ENCODE results near the gene ARL5C. TPM values are rescaled to one million over a fixed set of nuclear protein-coding genes. Genes with fewer than 3 reads are reported as not detected.

Gene ARL5C
- polyA plus RNA-seq, 1 donor from 2014 or later = not detected

- Histone ChIP-seq H3K27me3 (ENCODE audit: insufficient read depth, low read depth, low read length) (peaks cover 26% of the 10 kb centered on the region), H3K36me3 (ENCODE audit: insufficient read depth, low read length) (peaks cover 5% of the 10 kb centered on the region), H3K4me3 (ENCODE audit: low read length) (no peak overlapping the region), H2AFZ (ENCODE audit: low read depth, low read length) (no peak overlapping the region), H3K27ac (ENCODE audit: low read length) (no peak overlapping the region), H3K9ac (ENCODE audit: low read length) (no peak overlapping the region), H4K20me1 (ENCODE audit: insufficient read depth) (no peaks in the 10 kb centered on the region), H3K9me2 (ENCODE audit: insufficient read depth, low read length) (no peaks in the 10 kb centered on the region), H3K79me2 (replicated peaks; ENCODE audit: insufficient read depth, low read length) (no peaks in the 10 kb centered on the region), H3K4me2 (ENCODE audit: low read length) (no peak overlapping the region), H3K9me3 (ENCODE audit: low read length) (no peaks in the 10 kb centered on the region), H3F3A (ENCODE audit: insufficient read depth, low read length, poor library complexity, severe bottlenecking) (no peaks in the 10 kb centered on the region)
- no peak for TF ChIP-seq CTCF (IDR thresholded peaks at IDR 0.05; ENCODE audit: poor library complexity, severe bottlenecking)
- TF ChIP-seq EZH2 (IDR thresholded peaks at IDR 0.05; ENCODE audit: borderline replicate concordance, insufficient read depth, low read length, poor library complexity, severe bottlenecking) = no peak
- TF ChIP-seq SMC3 (conservative IDR thresholded peaks at IDR 0.05; ENCODE audit: poor library complexity) = no peak
- no peak for TF ChIP-seq RAD21 (conservative IDR thresholded peaks at IDR 0.05)
- TF ChIP-seq TAF1 (IDR thresholded peaks at IDR 0.05; ENCODE audit: low read depth) = no peak
- TF ChIP-seq MXI1 (conservative IDR thresholded peaks at IDR 0.05; ENCODE audit: poor library complexity, severe bottlenecking) = no peak
- TF ChIP-seq POLR2AphosphoS5 (IDR thresholded peaks at IDR 0.05) = no peak
- no peak for TF ChIP-seq REST (IDR thresholded peaks at IDR 0.05; ENCODE audit: borderline replicate concordance)
Observed at GRCh38 chr17:39170109-39170508, 4.1 kb upstream of the ARL5C start.

GRCh38 chr17:39169518-39169917 lies 3.6 kb upstream of the ARL5C start:
- H3K4me2 ChIP-seq (ENCODE audit: low read length) = no peak overlapping the region
- no peak for TF ChIP-seq SMC3 (conservative IDR thresholded peaks at IDR 0.05; ENCODE audit: poor library complexity)
- H3K36me3 ChIP-seq (ENCODE audit: insufficient read depth, low read length) = no peaks in the 10 kb centered on the region
- no peaks in the 10 kb centered on the region for H3K9me3 ChIP-seq (ENCODE audit: low read length)
- no peaks in the 10 kb centered on the region for H3K79me2 ChIP-seq (replicated peaks; ENCODE audit: insufficient read depth, low read length)
- H3F3A ChIP-seq (ENCODE audit: insufficient read depth, low read length, poor library complexity, severe bottlenecking) = no peaks in the 10 kb centered on the region
- no peak overlapping the region for H3K27ac ChIP-seq (ENCODE audit: low read length)
- no peaks in the 10 kb centered on the region for H3K9me2 ChIP-seq (ENCODE audit: insufficient read depth, low read length)
- H3K27me3 ChIP-seq (ENCODE audit: insufficient read depth, low read depth, low read length) = peaks cover 32% of the 10 kb centered on the region
- no peak overlapping the region for H3K9ac ChIP-seq (ENCODE audit: low read length)
- no peaks in the 10 kb centered on the region for H4K20me1 ChIP-seq (ENCODE audit: insufficient read depth)
- H3K4me3 ChIP-seq (ENCODE audit: low read length) = no peak overlapping the region
- no peak overlapping the region for H2AFZ ChIP-seq (ENCODE audit: low read depth, low read length)

GRCh38 chr17:39169101-39169500 lies 3.1 kb upstream of the ARL5C start:
- Histone ChIP-seq H3K9me3 (ENCODE audit: low read length) (no peaks in the 10 kb centered on the region), H3K4me3 (ENCODE audit: low read length) (no peak overlapping the region), H3K9ac (ENCODE audit: low read length) (no peak overlapping the region), H3K27me3 (ENCODE audit: insufficient read depth, low read depth, low read length) (peaks cover 36% of the 10 kb centered on the region), H3F3A (ENCODE audit: insufficient read depth, low read length, poor library complexity, severe bottlenecking) (no peaks in the 10 kb centered on the region), H3K79me2 (replicated peaks; ENCODE audit: insufficient read depth, low read length) (no peaks in the 10 kb centered on the region), H3K9me2 (ENCODE audit: insufficient read depth, low read length) (no peaks in the 10 kb centered on the region), H2AFZ (ENCODE audit: low read depth, low read length) (no peak overlapping the region), H3K4me2 (ENCODE audit: low read length) (no peak overlapping the region), H4K20me1 (ENCODE audit: insufficient read depth) (no peaks in the 10 kb centered on the region), H3K36me3 (ENCODE audit: insufficient read depth, low read length) (no peaks in the 10 kb centered on the region), H3K27ac (ENCODE audit: low read length) (no peak overlapping the region)
- TF ChIP-seq CTCF (IDR thresholded peaks at IDR 0.05; ENCODE audit: poor library complexity, severe bottlenecking) = no peak
- TF ChIP-seq EZH2 (IDR thresholded peaks at IDR 0.05; ENCODE audit: borderline replicate concordance, insufficient read depth, low read length, poor library complexity, severe bottlenecking) = no peak
- TF ChIP-seq RAD21 (conservative IDR thresholded peaks at IDR 0.05) = no peak
- TF ChIP-seq MXI1 (conservative IDR thresholded peaks at IDR 0.05; ENCODE audit: poor library complexity, severe bottlenecking) = no peak
- no peak for TF ChIP-seq POLR2AphosphoS5 (IDR thresholded peaks at IDR 0.05)
- TF ChIP-seq SMC3 (conservative IDR thresholded peaks at IDR 0.05; ENCODE audit: poor library complexity) = no peak
- no peak for TF ChIP-seq EP300 (conservative IDR thresholded peaks at IDR 0.05; ENCODE audit: poor library complexity, severe bottlenecking)
- TF ChIP-seq TAF1 (IDR thresholded peaks at IDR 0.05; ENCODE audit: low read depth) = no peak
- no peak for TF ChIP-seq REST (IDR thresholded peaks at IDR 0.05; ENCODE audit: borderline replicate concordance)
